Activated CD8-positive, alpha-beta T cell treated with anti-CD3 and anti-CD28 coated beads, Interleukin-2, amount 10 ng/mL, durations not matched to agents 7 days and 5 days (primary cell): Measurements from ENCODE around the gene GLP2R. TPM values are rescaled to one million over a fixed set of nuclear protein-coding genes. Genes with fewer than 3 reads are reported as not detected.

Experiments used
- ATAC-seq: fragments of 150-1000 bp; cut with Tn5 transposase; one replicate; pipeline ENCODE4 v1.10.0; 2021; ENCODE audit warnings: moderate library complexity
- CTCF ChIA-PET: fragments of 350-600 bp; sonication (Branson Sonifier 250); formaldehyde crosslinking; loops from one replicate; lab custom pipeline; 2021; ENCODE audit warnings: antibody characterized with exemption; lab: Charles Lee
- POLR2A ChIA-PET: fragments of 350-600 bp; sonication (Branson Sonifier 250); formaldehyde crosslinking; loops from one replicate; lab custom pipeline; 2021; ENCODE audit warnings: antibody characterized with exemption; lab: Charles Lee
- DNase-seq: peaks from one replicate; pipeline ENCODE4 v3.0.0-alpha.2; 2020
- H3K27ac Mint-ChIP-seq: one replicate; pipeline ENCODE4 v1.8.0; 2021; ENCODE audit warnings: mild to moderate bottlenecking, mixed read lengths
- H3K27me3 Mint-ChIP-seq: one replicate; pipeline ENCODE4 v1.8.0; 2021; ENCODE audit warnings: low read depth, mixed read lengths
- H3K36me3 Mint-ChIP-seq: one replicate; pipeline ENCODE4 v1.8.0; 2021; ENCODE audit warnings: low read depth, mixed read lengths
- H3K4me1 Mint-ChIP-seq: one replicate; pipeline ENCODE4 v1.8.0; 2021; ENCODE audit warnings: low read depth, mixed read lengths
- H3K4me3 Mint-ChIP-seq: one replicate; pipeline ENCODE4 v1.8.0; 2021; ENCODE audit warnings: mild to moderate bottlenecking, mixed read lengths
- H3K9me3 Mint-ChIP-seq: one replicate; pipeline ENCODE4 v1.8.0; 2022; ENCODE audit warnings: mixed read lengths; ENCODE audit not compliant: insufficient read depth
- total RNA-seq, 2 experiments: library from RNA; stranded (reverse); gene quantifications; one replicate each; pipeline ENCODE4 v1.2.3, GENCODE V29; 2021

The GLP2R gene
- total RNA-seq, 2 experiments from 2014 or later = not detected

DNA sequence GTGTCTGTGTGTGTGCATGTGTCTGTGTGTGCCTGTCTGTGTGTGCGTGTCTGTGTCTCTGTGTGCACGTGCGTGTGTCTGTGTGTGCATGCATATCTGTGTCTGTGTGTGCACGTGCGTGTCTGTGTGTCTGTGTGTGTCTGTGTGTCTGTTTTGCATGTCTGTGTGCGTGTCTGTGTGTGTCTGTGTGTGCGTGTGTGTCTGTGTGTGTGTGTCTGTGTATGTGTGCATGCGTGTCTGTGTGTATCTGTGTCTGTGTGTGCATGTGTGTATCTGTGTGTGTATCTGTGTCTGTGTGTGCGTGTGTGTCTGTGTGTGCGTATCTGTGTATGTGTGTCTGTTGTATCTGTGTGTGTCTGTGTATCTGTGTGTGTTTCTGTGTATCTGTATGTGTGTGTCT, 9.3 kb upstream of the GLP2R start:
- H3K9me3 Mint-ChIP-seq = no peaks in the 10 kb centered on the region
- ChIA-PET POLR2A (no interaction called here), CTCF (no interaction called here)
- H3K27ac Mint-ChIP-seq = no peak overlapping the region
- no peaks in the 10 kb centered on the region for H3K4me1 Mint-ChIP-seq
- DNase-seq (no peak), ATAC-seq (no peak)
- H3K27me3 Mint-ChIP-seq = peaks cover 2% of the 10 kb centered on the region
- no peaks in the 10 kb centered on the region for H3K36me3 Mint-ChIP-seq
- H3K4me3 Mint-ChIP-seq = no peak overlapping the region

DNA sequence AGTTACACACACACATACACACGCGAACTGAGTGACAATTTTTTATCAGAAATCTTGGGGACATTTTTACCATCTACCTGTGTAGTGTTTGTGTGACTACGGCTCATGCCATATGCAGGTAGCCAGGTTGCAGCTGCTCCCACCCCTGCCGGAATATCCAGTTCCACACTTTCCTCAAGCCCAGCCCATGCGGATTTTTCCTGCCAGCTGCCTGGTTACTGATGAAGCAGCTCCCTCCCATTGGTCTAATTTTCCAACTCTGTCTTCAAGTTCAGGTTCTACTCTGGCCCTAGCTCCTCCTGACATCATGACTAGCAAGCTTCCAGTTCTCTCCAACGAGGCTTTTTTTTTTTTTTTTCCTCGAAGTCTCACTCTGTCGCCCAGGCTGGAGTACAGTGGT, 8.6 kb upstream of the GLP2R start:
- H3K9me3 Mint-ChIP-seq = no peaks in the 10 kb centered on the region
- H3K4me3 Mint-ChIP-seq = no peak overlapping the region
- H3K4me1 Mint-ChIP-seq = no peaks in the 10 kb centered on the region
- ATAC-seq (no peak), DNase-seq (no peak)
- H3K36me3 Mint-ChIP-seq = no peaks in the 10 kb centered on the region
- no peak overlapping the region for H3K27ac Mint-ChIP-seq
- peaks cover 2% of the 10 kb centered on the region for H3K27me3 Mint-ChIP-seq
- ChIA-PET CTCF (no interaction called here), POLR2A (no interaction called here)

DNA sequence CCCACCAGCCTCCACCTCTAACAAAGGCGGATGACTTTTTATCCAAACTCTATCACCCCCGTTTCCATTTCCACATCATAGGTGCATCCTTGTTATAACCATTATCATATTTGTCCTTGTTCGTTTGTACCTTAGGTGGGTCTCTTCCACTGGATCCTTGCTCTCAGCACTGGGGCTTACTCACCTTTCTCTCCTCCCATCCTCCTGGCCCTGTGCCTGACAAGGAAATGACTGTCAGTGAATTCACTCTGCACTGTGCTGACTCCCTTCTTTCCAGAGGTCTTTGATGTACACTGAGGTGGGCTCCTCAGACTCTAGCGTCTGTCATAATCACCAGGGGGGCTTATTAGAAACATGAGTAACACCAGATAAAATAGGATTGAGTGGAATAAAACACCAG, 7.0 kb upstream of the GLP2R start:
- no peaks in the 10 kb centered on the region for H3K36me3 Mint-ChIP-seq
- no peak overlapping the region for H3K4me3 Mint-ChIP-seq
- no peak for ATAC-seq
- DNase-seq = no peak
- ChIA-PET POLR2A (no interaction called here), CTCF (no interaction called here)
- H3K27me3 Mint-ChIP-seq = no peaks in the 10 kb centered on the region
- no peak overlapping the region for H3K27ac Mint-ChIP-seq
- H3K4me1 Mint-ChIP-seq = no peaks in the 10 kb centered on the region
- no peaks in the 10 kb centered on the region for H3K9me3 Mint-ChIP-seq

DNA sequence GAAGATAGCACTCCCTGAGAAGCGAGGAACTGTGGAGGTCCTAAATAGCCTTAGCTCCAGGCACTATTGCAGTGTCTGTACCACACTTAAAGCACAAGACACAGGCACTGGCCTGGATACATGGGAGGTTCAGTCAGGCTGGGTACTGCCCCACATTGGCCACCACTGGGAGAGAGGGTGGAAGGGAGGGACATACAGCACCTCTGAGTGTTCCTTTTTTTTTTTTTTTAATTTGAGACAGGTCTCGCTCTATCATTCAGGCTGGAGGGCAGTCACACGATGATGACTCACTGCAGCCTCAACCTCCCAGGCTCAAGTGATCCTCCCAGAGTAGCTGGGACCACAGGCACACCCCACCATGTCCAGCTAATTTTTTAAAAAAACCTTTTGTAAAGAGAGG, 5.3 kb upstream of the GLP2R start:
- Mint-ChIP-seq H3K9me3 (no peaks in the 10 kb centered on the region), H3K36me3 (no peaks in the 10 kb centered on the region), H3K27me3 (no peaks in the 10 kb centered on the region), H3K27ac (no peak overlapping the region), H3K4me1 (no peaks in the 10 kb centered on the region), H3K4me3 (no peak overlapping the region)
- ChIA-PET CTCF (no interaction called here), POLR2A (no interaction called here)
- DNase-seq = no peak
- ATAC-seq = no peak

GRCh38 chr17:9821921-9822320, 3.8 kb upstream of the GLP2R start, which contains the start of gene GSG1L2:
Gene GSG1L2 (minus strand): TSS chr17:9822079. CDS start chr17:9822071, 8 bp downstream.
- CTCF ChIA-PET = no interaction called here
- no peaks in the 10 kb centered on the region for H3K9me3 Mint-ChIP-seq
- H3K27me3 Mint-ChIP-seq = no peaks in the 10 kb centered on the region
- DNase-seq (no peak), ATAC-seq (no peak)
- H3K36me3 Mint-ChIP-seq = no peaks in the 10 kb centered on the region
- POLR2A ChIA-PET = no interaction called here
- H3K4me1 Mint-ChIP-seq = no peaks in the 10 kb centered on the region
- H3K27ac Mint-ChIP-seq = no peak within 1 kb of the TSS
- H3K4me3 Mint-ChIP-seq = no peak within 1 kb of the TSS

DNA sequence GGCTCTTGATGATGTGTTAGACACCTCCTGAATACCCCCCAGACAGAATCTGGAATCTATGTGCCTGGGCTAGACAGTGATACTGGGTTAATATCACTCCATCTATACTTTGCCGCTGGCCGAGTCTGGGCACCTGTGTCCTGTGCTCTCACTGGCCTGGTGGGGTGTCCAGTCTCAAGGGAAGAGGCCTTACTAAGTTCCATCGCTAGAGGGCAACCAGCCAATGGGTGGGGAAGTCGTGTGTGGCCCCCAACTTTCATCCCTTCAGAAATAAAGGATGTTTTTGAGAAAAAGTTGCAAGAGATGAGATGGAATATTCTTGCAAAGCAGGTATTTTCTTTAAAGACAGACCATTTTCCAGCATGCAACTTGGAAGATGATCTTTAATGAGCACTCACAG, 1.6 kb upstream of the GLP2R start:
- CTCF ChIA-PET = no interaction called here
- Mint-ChIP-seq H3K27ac (no peak overlapping the region), H3K36me3 (no peaks in the 10 kb centered on the region), H3K4me3 (no peak overlapping the region), H3K27me3 (no peaks in the 10 kb centered on the region), H3K4me1 (no peaks in the 10 kb centered on the region), H3K9me3 (no peaks in the 10 kb centered on the region)
- no peak for ATAC-seq
- DNase-seq = no peak
- POLR2A ChIA-PET = no interaction called here

GRCh38 chr17:9824797-9825338, 856 bp upstream of the GLP2R start:
- H3K27ac Mint-ChIP-seq = no peak overlapping the region
- no peak for DNase-seq
- H3K9me3 Mint-ChIP-seq = no peaks in the 10 kb centered on the region
- no peak for ATAC-seq
- H3K4me1 Mint-ChIP-seq = no peaks in the 10 kb centered on the region
- ChIA-PET POLR2A (no interaction called here), CTCF (interaction anchor here (0.6 kb wide), 1 partner anchor 419 kb away, joined by 3 read pairs; no protein-coding TSS in a partner anchor)
- no peaks in the 10 kb centered on the region for H3K36me3 Mint-ChIP-seq
- H3K27me3 Mint-ChIP-seq = peaks cover under 1% of the 10 kb centered on the region
- H3K4me3 Mint-ChIP-seq = no peak overlapping the region

- no peak for DNase-seq
- Mint-ChIP-seq H3K27ac (no peak overlapping the region), H3K4me1 (no peaks in the 10 kb centered on the region), H3K27me3 (peaks cover 2% of the 10 kb centered on the region), H3K9me3 (no peaks in the 10 kb centered on the region), H3K36me3 (no peaks in the 10 kb centered on the region), H3K4me3 (no peak overlapping the region)
- ATAC-seq = no peak
- CTCF ChIA-PET = no interaction called here
- POLR2A ChIA-PET = no interaction called here
Measured at GRCh38 chr17:9828296-9829295, 2.9 kb downstream of the GLP2R start.

- Mint-ChIP-seq H3K4me1 (no peaks in the 10 kb centered on the region), H3K9me3 (no peaks in the 10 kb centered on the region), H3K27ac (no peak overlapping the region), H3K27me3 (peaks cover 2% of the 10 kb centered on the region), H3K36me3 (no peaks in the 10 kb centered on the region), H3K4me3 (no peak overlapping the region)
- DNase-seq = no peak
- POLR2A ChIA-PET = no interaction called here
- no peak for ATAC-seq
- CTCF ChIA-PET = no interaction called here
Measured at GRCh38 chr17:9829343-9829742, 3.6 kb downstream of the GLP2R start.

- POLR2A ChIA-PET = no interaction called here
- DNase-seq = no peak
- Mint-ChIP-seq H3K27ac (no peak overlapping the region), H3K4me3 (no peak overlapping the region), H3K4me1 (no peaks in the 10 kb centered on the region), H3K27me3 (peaks cover 2% of the 10 kb centered on the region), H3K9me3 (no peaks in the 10 kb centered on the region), H3K36me3 (no peaks in the 10 kb centered on the region)
- CTCF ChIA-PET = no interaction called here
- ATAC-seq = no peak
Measured at GRCh38 chr17:9830711-9831110, 5.0 kb downstream of the GLP2R start.

- CTCF ChIA-PET = no interaction called here
- no peak overlapping the region for H3K27ac Mint-ChIP-seq
- no peak for DNase-seq
- H3K36me3 Mint-ChIP-seq = no peaks in the 10 kb centered on the region
- POLR2A ChIA-PET = no interaction called here
- no peaks in the 10 kb centered on the region for H3K4me1 Mint-ChIP-seq
- no peak for ATAC-seq
- H3K4me3 Mint-ChIP-seq = no peak overlapping the region
- H3K9me3 Mint-ChIP-seq = no peaks in the 10 kb centered on the region
- peaks cover 2% of the 10 kb centered on the region for H3K27me3 Mint-ChIP-seq
Measured at GRCh38 chr17:9833922-9834321, 8.2 kb downstream of the GLP2R start.
